NCI-H460 (cell line): ENCODE measurements around the gene PPP3CA. TPM values are rescaled to one million over a fixed set of nuclear protein-coding genes. Genes with fewer than 3 reads are reported as not detected.

Source experiments
- DNase-seq: peaks from one replicate; pipeline ENCODE4 v3.0.0-alpha.2; 2016; ENCODE audit warnings: low read depth; ENCODE audit errors: extremely low read depth
- total RNA-seq: library from RNA; depleted of rRNA; stranded (reverse); fragments of >200 nt; shearing (Covaris generic); gene quantifications from 2 replicates; pipeline ENCODE4 v1.2.3, GENCODE V29; 2014

PPP3CA gene
- total RNA-seq, 1 experiment from 2014 or later: 16.5 TPM

DNA sequence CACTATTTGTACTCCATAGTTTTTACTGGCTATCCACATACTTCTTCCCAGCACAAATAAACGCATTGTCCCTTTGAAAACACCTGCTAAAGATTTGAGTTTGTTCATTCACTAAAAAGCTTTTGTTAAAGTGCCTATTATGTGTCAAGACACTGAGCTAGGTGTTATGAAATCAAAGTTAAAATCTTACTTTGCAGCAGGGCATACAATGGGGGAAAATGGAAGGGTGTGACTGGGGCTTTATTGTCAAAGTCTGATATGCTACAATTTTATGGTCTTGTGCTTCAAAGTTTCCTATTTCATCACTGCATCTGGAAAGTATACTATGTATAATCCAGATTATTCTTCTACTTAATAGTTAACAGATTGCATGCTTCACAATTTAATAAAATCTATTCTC lies 128.4 kb downstream of the PPP3CA start:
- DNase-seq: no peak

DNA sequence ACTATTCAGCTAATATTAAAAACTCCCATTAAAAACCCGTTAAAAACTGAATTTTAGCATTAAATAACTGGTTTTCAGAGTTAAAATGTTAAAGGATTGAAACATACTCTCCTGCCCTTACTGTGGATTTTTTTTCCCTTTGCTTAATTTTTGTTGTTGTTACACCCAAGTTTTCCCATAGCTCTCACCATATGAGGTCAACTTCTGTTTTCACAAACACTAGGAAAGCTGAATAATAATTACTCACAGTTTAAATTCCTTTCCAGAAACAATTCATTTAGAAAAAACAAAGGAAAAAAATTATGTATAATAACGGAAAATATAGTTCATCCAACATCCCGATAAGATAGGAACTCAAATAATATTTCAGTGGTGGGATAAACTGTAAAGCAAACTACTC lies 129.0 kb downstream of the PPP3CA start:
- no peak for DNase-seq

DNA sequence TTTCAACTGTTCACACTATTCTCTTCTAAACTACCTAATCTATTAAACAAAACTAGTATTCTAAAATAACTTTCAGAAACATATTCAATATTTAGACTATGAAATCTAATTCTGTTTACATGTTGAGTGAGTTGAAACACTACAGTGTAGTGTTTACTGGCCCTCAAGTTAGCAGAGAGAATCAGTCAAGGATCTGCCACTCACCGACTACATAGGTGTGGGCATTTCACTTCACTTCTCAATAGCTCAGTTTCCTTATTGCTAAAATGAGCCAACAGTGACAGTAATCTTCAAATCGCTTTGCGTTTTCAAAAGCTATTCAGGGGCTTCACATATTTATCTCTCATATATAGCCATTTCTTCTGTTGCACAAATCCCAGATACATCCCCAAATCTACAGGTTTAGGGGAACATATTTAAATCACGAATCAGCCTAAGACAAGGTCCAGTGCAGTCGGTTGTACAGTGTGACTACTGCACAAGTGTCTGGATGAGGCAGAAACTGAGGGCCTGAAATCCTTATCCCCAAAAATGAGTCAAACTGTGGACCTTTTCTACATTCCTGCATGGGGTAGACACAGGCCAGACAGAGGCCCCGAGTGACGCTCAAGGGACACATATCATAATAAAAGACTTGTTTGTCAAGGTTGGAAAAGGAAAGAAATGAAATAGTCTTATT lies 129.8 kb downstream of the PPP3CA start:
- no peak for DNase-seq

DNA sequence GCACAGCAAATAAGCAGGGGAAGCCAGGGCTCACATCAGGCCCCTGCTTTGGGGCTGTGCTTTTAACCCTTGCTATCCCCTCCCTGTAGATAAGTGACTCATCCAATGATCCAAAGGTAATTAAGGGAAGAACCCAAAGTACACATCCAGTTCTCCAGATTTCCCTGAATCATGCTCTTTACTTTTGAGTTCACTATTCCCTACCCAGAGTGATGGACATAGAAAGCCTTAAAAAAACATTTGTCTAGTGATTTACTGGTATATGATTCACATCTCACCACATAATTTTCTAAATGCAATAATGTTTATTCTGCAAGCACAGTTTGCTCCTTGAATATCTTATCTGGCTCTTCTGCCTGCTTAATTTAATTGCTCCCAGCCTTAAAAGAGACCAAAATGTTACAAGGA lies 136.2 kb downstream of the PPP3CA start:
- peak; percentile 15 for DNase-seq

DNA sequence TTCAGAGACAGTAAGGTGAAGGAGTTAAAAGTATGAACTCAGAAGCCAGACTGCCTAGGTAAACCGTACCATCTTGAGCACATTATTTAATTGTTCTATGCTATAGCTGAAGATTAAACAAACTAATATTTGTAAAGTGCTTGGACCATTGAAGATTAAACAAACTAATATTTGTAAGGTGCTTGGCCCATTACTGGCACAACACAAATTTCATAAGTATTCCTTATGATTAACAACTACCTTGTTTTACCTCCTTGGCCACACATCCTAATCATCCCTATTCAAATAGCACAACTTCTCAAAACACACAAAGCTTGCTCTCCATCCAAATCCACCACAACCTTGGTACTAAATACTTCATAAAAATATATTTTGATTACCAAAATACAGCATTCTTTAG lies 137.0 kb downstream of the PPP3CA start:
- no peak for DNase-seq

DNA sequence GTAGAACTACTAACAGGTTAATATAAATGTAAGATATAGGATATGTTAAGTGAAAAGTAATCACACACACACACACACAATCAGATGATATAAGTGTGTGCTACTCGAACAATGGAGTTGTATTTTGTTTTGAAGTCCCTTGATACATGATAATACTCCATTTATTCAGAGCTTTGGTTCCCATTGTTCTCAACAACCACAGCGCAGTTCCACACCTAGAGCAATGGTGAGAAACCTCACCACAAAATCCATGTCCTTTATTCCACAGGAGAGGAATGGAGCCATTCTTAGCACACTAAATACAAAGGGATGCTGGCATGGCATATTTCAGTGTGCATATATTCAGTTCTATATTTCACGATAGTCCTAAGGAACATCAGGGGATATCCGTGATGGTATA lies 139.2 kb downstream of the PPP3CA start:
- DNase-seq: no peak

DNA sequence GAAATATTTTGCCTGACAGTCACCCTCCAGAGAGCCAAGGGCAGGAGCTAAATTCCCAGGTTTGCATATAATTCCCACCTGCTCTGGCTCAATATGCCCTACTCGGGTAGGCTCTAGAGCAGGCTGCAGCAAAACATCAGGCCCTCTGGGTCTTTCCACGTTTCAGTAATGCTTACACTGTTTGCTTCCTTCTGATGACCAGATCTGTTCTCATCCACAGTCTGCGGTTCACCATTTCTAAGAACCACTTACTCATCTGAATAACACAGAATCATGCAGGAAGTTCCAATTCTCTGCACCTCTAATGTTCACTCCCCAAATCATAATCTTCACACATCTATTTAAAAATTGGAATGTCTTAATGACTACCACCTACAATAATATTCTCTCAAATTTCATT lies 141.4 kb downstream of the PPP3CA start:
- DNase-seq: no peak

DNA sequence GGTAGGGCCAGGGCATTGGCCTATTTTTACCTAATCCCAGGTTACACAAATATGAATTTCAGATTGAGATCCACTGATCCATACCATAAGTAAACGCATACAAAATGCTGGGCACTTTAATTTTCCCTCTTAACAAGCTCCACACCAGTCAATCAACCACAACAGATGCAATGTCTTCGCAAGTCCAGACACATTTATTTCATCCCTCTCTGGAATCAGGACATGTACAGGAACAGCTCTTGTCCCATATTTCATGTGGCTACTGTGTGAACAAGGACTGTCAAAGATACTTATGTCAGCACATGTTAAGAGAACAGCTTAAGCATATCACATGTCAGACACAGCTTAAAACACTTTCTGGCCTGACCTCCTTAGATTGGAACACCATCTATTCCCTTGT lies 145.9 kb downstream of the PPP3CA start:
- DNase-seq: no peak

DNA sequence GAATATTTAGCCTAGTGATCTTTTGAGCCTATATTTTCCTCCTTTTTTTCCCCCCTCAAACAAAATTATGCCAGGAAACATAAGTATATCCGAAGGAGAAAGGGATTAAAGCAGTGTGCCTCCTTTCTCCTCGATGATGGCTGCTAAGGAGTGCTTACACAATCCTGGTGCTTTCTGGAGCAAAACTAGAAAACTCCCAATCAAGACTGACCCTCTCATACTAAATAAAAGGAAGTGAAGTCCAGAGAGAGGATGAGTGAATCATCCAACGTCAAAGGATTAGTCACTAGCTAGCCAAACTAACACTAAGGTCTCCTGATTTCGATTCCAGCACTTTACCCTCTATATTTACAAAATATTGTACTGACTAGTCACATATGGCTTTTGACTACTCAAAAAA lies 146.8 kb downstream of the PPP3CA start:
- DNase-seq: peak; percentile 58

DNA sequence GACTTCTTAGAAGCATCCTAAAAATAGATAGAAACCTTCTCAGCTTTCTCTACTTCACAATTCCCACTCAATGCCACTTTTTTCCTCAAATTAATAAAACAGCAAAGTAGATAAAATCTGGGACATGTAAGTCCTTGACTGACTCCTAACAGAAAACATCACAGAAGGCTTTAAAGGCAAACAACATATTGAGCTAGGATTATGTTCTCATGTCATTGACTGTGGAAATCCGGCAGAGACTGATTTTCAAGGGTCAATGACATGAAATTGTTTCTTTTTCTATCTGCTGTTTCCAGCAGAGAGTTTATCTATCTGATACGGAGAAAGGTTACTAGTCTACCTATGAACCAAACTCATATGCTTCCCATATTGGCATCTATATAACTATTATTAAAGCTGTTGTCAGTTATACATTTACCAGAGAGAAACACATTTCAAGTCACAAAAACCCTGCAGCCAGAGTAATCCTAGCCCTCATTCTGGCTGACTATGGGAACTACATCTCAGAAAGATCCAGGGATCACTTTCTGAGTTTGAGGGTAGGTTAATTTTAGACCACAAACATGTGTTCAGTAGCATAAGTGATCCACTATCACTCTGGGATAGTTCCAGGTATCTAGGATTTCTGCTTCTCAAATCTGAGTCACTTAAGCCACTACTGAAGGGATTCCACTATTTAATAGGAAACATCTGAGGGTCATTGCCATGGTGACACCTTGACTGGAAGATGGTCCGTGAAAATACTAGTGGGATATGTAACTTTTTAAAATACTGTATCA lies 147.6 kb downstream of the PPP3CA start:
- no peak for DNase-seq

DNA sequence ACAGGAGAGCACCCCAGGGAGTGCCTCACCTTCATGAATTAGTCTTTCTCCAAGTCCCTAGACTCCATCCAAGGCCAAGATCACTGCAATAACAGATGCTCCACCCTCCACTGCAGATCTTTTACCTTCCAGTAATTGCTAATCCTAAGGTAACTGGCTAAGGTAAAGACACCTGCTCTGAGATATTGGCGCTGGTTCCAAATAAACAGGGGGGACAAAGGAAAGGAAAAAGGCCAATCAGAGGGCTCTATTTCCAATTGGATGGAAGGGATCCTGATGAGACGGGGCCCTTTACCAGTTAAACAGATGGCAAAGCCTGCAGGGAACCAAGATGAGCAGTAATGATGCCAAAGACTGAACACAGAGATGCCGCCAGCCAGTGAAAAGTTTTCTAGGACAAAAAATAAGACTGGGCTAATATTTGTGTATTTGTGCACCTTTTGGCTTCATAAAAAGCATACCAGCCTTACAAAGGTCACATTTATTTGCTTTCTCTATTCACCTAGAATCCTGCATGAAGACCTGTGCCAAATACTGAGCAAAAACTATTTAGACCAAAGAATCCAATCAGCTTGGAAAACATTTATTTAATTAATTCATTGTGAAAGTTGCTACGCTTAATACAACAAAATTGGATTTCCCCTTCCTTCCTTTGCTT lies 148.5 kb downstream of the PPP3CA start:
- DNase-seq: no peak

DNA sequence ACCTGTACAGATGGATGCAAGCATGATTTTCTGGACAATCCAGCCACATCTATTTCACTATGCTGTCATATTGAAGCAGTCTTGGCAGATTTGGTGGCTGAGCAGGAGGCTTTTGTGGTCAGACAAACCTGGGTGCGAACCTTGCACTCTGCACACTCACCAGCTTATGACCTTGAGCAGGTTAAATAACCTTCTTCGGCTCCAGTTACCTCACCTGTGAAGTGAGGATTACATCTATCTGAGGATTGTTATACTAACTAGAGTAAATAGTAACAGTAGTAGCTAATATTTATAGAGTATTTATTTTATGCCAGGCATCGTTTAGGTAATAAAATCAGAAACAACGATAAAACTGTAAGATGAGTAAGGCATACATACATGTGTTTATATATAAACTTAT lies 150.0 kb downstream of the PPP3CA start:
- no peak for DNase-seq

DNA sequence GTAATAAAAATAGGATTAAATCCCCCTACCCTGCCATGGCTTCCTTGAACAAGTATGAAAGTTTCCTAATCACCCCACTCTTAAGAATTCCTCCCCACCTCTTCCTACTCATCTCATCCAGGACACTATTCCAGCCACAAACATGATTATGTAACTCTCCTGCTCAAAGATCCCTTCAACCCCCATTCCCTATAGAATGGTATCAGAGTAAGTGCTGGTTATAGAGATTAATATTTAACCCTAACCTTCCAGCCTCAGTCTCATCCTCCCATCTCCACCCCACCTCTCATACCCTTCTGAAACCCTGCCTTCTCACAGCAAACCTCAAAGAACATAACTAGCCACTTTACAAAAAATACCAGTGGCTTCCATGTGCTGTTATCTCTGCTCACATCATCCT lies 155.1 kb downstream of the PPP3CA start:
- no peak for DNase-seq

DNA sequence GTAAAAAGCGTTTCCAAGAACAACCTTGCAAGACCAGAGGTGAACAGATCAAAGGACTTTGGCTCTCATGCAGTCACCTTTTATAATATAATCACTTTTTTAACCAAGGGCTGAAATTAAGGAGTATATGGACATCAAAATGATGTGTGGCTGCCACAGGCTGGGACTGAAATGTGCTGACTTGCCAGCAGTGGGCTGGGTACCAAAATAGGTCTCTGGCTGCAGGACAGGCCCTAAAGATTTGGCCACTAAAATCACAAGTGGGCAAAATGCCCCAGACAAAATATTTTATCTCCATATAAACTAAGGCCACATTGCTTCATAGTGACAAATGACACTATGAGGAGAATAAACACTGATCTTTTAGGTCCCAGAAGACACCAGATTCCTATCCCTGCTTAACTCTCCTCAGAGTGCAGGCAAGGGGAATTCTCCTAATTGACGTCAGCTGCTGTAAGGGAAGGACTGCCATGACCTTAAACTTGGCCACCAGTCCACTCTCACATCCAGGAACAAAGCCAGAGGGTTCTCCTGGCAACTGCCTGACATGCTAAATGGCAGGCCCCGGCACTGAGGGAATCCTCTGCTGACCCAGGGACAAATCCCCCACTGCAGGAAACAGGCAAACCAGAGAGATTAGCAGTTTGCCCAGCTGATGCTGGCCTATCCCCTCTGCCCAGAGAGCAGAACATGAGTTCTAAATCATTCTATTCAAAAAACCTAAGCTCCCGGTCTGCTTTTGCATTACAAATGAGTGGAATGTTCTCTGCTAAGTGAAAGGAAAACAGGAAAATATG lies 155.8 kb downstream of the PPP3CA start:
- peak; percentile 12 for DNase-seq

DNA sequence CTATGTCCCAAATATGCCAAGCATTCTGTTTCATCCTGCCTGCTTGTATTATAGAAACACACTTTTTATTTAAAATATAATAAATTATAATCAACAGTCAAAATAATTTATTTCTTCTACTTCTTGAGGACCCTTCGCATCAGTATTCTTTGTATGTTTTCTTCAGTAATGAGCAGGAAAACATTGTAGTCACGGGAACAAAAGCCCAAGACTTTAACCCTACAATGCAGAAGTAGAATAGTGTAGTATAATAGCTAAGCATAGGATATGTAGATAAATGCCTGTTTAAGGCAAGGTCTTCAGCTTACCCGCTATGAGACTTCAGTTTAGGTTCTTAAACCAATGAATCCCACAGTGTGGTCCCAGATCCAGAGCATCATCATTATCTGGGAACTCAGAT lies 156.6 kb downstream of the PPP3CA start:
- DNase-seq: no peak

DNA sequence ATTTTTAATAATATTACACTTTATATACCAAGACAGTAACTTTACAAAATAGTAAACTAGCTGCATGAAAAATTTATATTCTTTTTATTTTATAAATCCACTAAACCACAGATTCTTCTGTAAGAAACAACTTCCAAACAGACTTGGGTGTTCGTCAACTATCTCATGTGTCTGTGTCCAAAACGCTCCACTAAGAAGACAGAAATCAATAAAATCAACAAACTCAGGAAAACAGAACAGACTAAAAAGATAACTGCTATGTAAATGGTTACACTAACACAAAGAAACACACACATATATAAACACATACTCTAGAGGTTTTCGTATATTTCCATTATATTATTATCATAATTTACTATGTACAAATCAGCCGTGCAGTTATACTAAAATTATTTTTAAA lies 158.4 kb downstream of the PPP3CA start:
- DNase-seq: no peak

DNA sequence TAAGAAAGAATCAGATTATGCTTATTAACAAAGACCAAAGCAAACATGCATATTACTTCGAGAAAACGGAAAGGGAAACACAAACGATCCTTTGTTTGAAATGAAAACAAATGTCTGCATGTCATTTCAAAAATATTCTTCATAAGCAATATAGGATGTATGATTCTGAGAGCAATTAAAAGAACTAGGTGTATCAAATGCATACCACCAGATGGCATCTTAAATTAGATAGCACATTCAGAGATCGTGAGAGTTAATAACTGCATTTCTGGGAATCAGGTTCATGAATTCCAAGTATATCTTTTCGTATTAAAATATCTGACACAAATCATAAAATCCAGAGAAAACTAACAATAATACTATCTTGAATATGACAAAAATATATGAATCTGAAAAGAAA lies 159.5 kb downstream of the PPP3CA start:
- peak; percentile 20 for DNase-seq

DNA sequence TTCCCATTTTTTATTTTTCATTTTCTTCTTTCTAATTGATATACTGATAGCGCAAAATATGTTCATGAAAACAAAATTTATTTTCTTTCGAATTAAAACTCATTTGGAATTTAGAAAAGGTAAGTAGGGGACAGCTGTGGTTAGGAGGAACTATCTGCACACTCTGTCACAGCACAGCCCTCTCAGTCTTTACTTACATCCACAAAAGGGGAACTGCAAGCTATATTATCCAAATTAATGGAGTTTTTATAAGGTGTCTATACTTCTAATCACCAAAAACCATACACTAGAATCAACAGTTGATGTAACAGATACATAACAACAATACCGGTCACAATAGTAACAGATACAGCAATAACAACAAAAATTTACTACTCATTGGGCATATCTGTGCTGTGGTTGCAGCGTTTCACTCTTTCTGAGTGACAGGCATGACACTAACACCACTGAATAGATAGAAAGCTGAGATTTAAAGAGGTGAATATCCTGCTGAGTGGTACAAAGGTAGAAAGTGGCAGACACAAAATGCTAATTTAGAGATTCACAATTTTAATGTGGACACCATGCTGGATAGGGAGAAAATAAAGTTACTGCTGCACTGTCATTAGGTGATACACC lies 160.7 kb downstream of the PPP3CA start:
- no peak for DNase-seq

DNA sequence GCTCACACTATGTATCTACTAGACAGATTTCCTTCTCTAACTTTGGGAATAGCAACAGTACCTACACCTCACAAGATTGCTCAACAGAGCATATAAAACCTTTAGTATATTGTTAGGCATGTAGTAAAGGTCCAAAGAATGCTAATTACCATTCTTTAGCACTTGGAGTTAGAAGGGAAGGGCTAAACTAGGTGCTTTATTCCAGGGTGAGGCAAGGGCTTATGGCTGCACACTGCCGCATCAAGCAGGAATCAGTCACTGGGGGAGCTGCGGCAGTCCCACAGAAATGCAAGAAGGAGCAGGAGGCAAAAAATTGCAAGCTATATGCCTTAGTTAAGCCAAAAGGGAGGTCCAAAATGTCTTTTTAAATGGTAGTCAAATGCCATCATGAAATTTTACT lies 162.7 kb downstream of the PPP3CA start:
- no peak for DNase-seq

DNA sequence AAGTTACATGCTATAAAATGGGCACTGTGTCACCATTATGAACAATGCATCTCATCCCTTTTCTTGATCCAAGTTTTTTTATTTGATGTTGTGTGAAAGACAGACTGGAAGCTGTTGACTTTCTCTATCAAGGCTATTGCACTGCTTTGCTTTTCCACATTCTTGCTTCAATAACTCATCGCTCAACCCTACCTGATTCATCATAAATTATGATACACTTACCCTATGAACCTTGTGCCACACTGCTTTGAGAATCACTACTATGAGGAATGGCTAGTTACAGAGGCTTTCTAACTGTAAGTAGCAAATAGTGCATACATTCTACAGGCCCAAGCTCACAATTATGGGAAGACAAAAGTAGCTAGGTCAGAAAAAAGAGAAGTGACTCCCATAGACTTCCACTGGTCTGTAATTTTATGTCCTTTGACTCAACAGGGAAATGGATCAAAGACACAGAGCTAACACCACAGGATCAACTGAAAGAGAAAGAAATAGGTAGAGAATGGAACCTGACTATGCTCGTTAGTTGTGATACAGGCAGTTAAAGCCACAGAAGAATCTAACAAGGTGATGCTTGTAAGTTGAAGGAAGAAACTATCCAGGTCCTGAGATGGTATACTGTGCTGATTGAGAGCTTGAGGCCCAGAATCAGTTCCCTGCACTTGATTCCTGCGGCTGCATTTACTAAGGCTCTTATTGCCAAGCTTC lies 163.5 kb downstream of the PPP3CA start:
- DNase-seq: no peak
